ENCODE results near the gene ADAM17. TPM values are rescaled to one million over a fixed set of nuclear protein-coding genes. Genes with fewer than 3 reads are reported as not detected.
"Not testable (repeated sequence)": the region's sequence is repeated elsewhere in the genome, so short reads cannot be mapped to it uniquely, and the experiment has no call there.

The ADAM17 gene
- polyA plus RNA-seq, 1 experiment, result 14.0 TPM

- no peak for DNase-seq (ENCODE audit: low read depth, low spot score)
- no peaks in the 10 kb centered on the region for H3K27me3 ChIP-seq (ENCODE audit: control insufficient read depth, insufficient read depth, low read length)
- H3K4me3 ChIP-seq (ENCODE audit: low read depth, low read length), result no peak overlapping the region
- ChIA-PET POLR2A (no interaction called here), CTCF (interaction anchor here (0.6 to 1.0 kb wide), 2 partner anchors 36 to 178 kb away, joined by 5 to 10 read pairs; no protein-coding TSS in a partner anchor)
- no peak for TF ChIP-seq CTCF (IDR thresholded peaks at IDR 0.05; ENCODE audit: low read depth, low read length)
- no peaks in the 10 kb centered on the region; the same call in 1 of the 2 replicates for H3K9me3 ChIP-seq (ENCODE audit: control insufficient read depth, insufficient read depth, low read length)
- H3K27ac ChIP-seq (ENCODE audit: low read depth, low read length), result no peak overlapping the region
Measured at GRCh38 chr2:9592699-9593098, 37.1 kb upstream of the ADAM17 start.

GRCh38 chr2:9590641-9591040, 35.0 kb upstream of the ADAM17 start:
- H3K27ac ChIP-seq (ENCODE audit: low read depth, low read length), result no peak overlapping the region
- POLR2A ChIA-PET, result no interaction called here

GRCh38 chr2:9586465-9586864, 30.8 kb upstream of the ADAM17 start:
- H3K9me3 ChIP-seq (ENCODE audit: control insufficient read depth, insufficient read depth, low read length), result no peaks in the 10 kb centered on the region
- H3K4me3 ChIP-seq (ENCODE audit: low read depth, low read length), result no peak overlapping the region
- DNase-seq (ENCODE audit: low read depth, low spot score), result no peak
- H3K27ac ChIP-seq (ENCODE audit: low read depth, low read length), result no peak overlapping the region
- ChIA-PET POLR2A (no interaction called here), CTCF (interaction anchor here (0.6 to 1.7 kb wide), 2 partner anchors 29 to 184 kb away, joined by 3 to 4 read pairs; no protein-coding TSS in a partner anchor)
- TF ChIP-seq CTCF (IDR thresholded peaks at IDR 0.05; ENCODE audit: low read depth, low read length), result no peak
- H3K27me3 ChIP-seq (ENCODE audit: control insufficient read depth, insufficient read depth, low read length), result no peaks in the 10 kb centered on the region

More at GRCh38 chr2:9590641-9591040, 35.0 kb upstream of the ADAM17 start:
- Histone ChIP-seq H3K27me3 (ENCODE audit: control insufficient read depth, insufficient read depth, low read length) (no peaks in the 10 kb centered on the region), H3K4me3 (ENCODE audit: low read depth, low read length) (no peak overlapping the region), H3K9me3 (ENCODE audit: control insufficient read depth, insufficient read depth, low read length) (no peaks in the 10 kb centered on the region)
- CTCF ChIA-PET, result interaction anchor here (1.0 kb wide), 1 partner anchor 482 kb away, joined by 4 read pairs; no protein-coding TSS in a partner anchor
- DNase-seq (ENCODE audit: low read depth, low spot score), result no peak
- TF ChIP-seq CTCF (IDR thresholded peaks at IDR 0.05; ENCODE audit: low read depth, low read length), result no peak

GRCh38 chr2:9585486-9585885, 29.9 kb upstream of the ADAM17 start:
- DNase-seq (ENCODE audit: low read depth, low spot score), result no peak
- Histone ChIP-seq H3K9me3 (ENCODE audit: control insufficient read depth, insufficient read depth, low read length) (no peaks in the 10 kb centered on the region), H3K27ac (ENCODE audit: low read depth, low read length) (no peak overlapping the region), H3K27me3 (ENCODE audit: control insufficient read depth, insufficient read depth, low read length) (no peaks in the 10 kb centered on the region), H3K4me3 (ENCODE audit: low read depth, low read length) (no peak overlapping the region)
- CTCF ChIA-PET, result no interaction called here
- no peak for TF ChIP-seq CTCF (IDR thresholded peaks at IDR 0.05; ENCODE audit: low read depth, low read length)
- POLR2A ChIA-PET, result no interaction called here

GRCh38 chr2:9584902-9585301, 29.3 kb upstream of the ADAM17 start:
- H3K4me3 ChIP-seq (ENCODE audit: low read depth, low read length); CTCF ChIA-PET; H3K9me3 ChIP-seq (ENCODE audit: control insufficient read depth, insufficient read depth, low read length); H3K27ac ChIP-seq (ENCODE audit: low read depth, low read length); DNase-seq (ENCODE audit: low read depth, low spot score); H3K27me3 ChIP-seq (ENCODE audit: control insufficient read depth, insufficient read depth, low read length); POLR2A ChIA-PET: not testable (repeated sequence)

GRCh38 chr2:9582624-9583023, 27.0 kb upstream of the ADAM17 start:
- ChIA-PET POLR2A (no interaction called here), CTCF (no interaction called here)
- TF ChIP-seq CTCF (IDR thresholded peaks at IDR 0.05; ENCODE audit: low read depth, low read length), result no peak
- Histone ChIP-seq H3K27me3 (ENCODE audit: control insufficient read depth, insufficient read depth, low read length) (no peaks in the 10 kb centered on the region), H3K27ac (ENCODE audit: low read depth, low read length) (no peak overlapping the region), H3K4me3 (ENCODE audit: low read depth, low read length) (no peak overlapping the region), H3K9me3 (ENCODE audit: control insufficient read depth, insufficient read depth, low read length) (no peaks in the 10 kb centered on the region)
- DNase-seq (ENCODE audit: low read depth, low spot score), result no peak

Data from AG04450 (cell line).